Aorta (tissue), 5 donors: ENCODE measurements around the gene CENPP. TPM values are rescaled to one million over a fixed set of nuclear protein-coding genes. Genes with fewer than 3 reads are reported as not detected.

Experiments
- ATAC-seq: fragments of 200-7000 bp; cut with Tn5 transposase; one replicate; pipeline ENCODE4 v1.9.1; 2022; ENCODE audit warnings: moderate library complexity; ENCODE audit not compliant: low FRiP score
- DNase-seq, 2 donors: peaks; one replicate each; pipeline ENCODE4 v3.0.0-alpha.2; 2020
- H3K27ac ChIP-seq, 2 donors: one replicate each; pipeline ENCODE4 v1.5.1; 2013; ENCODE audit warnings: low read length in 2 of 2, mild to moderate bottlenecking in 2 of 2, moderate library complexity in 2 of 2, control low read depth in 1 of 2, inconsistent platforms in 1 of 2, low read depth in 1 of 2
- H3K27me3 ChIP-seq, 2 donors: one replicate each; pipeline ENCODE4 v1.6.1; 2013; ENCODE audit warnings: control low read depth in 1 of 2, low read length in 1 of 2, mild to moderate bottlenecking in 1 of 2, moderate library complexity in 1 of 2; ENCODE audit not compliant: insufficient read depth in 2 of 2, control insufficient read depth in 1 of 2
- H3K36me3 ChIP-seq, 2 donors: one replicate each; pipeline ENCODE4 v1.6.1; 2013; ENCODE audit warnings: control low read depth in 1 of 2, low read length in 1 of 2, mild to moderate bottlenecking in 1 of 2; ENCODE audit not compliant: insufficient read depth in 2 of 2, control insufficient read depth in 1 of 2
- H3K4me1 ChIP-seq, 2 donors: one replicate each; pipeline ENCODE4 v1.6.1; 2013; ENCODE audit warnings: low read length in 2 of 2, control low read depth in 1 of 2, mild to moderate bottlenecking in 1 of 2, moderate library complexity in 1 of 2; ENCODE audit not compliant: insufficient read depth in 2 of 2, control insufficient read depth in 1 of 2
- H3K4me3 ChIP-seq, 2 donors: one replicate each; pipeline ENCODE4 v1.5.1; 2013; ENCODE audit warnings: low read length in 2 of 2, control low read depth in 1 of 2, mild to moderate bottlenecking in 1 of 2
- H3K9me3 ChIP-seq: one replicate; pipeline ENCODE4 v1.6.1; 2013; ENCODE audit warnings: mild to moderate bottlenecking, low read length; ENCODE audit not compliant: control insufficient read depth
- WGBS, 2 donors: extraction: QIAGEN DNeasy Blood & Tissue Kit; methylation state at CpG; one replicate each; pipeline ENCODE4 v1.1.7; 2013; 5-methylcytosine and 5-hydroxymethylcytosine counted together
- intact Hi-C, 2 donors: fragments of 100-400 bp; cut with DNase I; formaldehyde crosslinking; loops; one replicate each; pipeline versions ENCODE4 v1.14.2 to v1.15.0; 2022
- polyA plus RNA-seq, 2 donors: library from polyadenylated mRNA; stranded (reverse); fragments of 200-250 nt; gene quantifications; one replicate each; pipeline ENCODE4 v1.2.3, GENCODE V29; 2013
- total RNA-seq, 2 donors: library from RNA; stranded (reverse); fragmentation: NEBNext Ultra II Directional; extraction: Animal tissue kit (Norgen Biotek cat#: 25700); gene quantifications; one replicate each; pipeline ENCODE4 v1.2.1, GENCODE V29; 2021
- donor health status: healthy with polysubstance abuse.
- donor health status: Bipolar disorder and iron deficiency.
- donor health status: DM: no; HTN: no; CAD: no.
- donor health status: DM: no; HTN: no; CAD: no.
- donor health status: DM: yes; HTN: yes; CAD: no.

Gene CENPP
- total and polyA plus RNA-seq, 4 donors = 0.50 to 11.1 (median 4.3) TPM

DNA sequence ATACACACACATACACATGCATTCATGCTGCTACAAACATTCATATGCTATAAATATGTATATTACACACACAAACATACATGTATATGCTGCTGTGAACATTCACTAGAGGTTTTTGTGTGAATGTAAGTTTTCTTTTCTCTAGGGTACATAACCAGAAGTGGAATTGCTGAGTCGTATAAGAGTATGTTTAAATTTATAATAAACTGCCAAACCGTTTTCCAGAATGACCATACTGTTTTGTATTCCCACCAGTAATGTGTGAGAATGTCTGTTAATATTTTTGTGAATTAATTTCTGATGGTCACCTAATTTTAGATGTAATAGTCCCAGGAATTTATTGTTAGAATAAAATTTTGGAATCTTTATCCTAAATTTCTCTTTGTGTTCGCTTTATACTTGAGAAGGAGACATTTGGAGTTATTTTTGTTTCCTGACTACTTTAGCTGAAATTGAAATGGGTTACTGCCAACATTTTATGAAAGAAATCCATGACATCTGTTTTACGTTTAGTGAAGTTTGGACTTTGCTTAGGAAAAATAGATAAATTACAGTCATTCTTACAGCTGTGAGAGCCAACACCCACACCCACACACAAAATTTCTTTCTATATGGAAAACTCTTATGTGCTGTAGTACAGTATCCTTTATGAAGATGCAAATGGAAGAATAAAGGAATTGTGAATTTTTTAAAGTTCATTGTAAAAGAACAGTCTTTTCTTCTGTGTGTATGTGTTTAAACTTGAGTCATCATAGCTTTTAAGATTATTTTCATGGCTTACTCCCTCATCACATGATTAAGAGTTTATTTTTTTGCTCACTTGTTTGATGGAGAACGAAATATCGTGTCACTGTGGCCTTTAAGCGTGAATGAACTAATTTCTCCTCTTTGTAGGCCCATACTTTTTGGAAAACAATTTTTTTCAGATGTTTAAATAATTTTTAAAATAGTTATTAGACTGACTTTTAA, 24.3 kb downstream of the CENPP start:
- ATAC-seq (peak; percentile 82), DNase-seq (no peak)
- H3K4me3 ChIP-seq = peak overlapping the region in 1 of 2 donors; percentile 34
- H3K27me3 ChIP-seq = no peaks in the 10 kb centered on the region
- peak overlapping the region in 1 of 2 donors; percentile 51 for H3K27ac ChIP-seq
- peaks cover 0 to 2% of the 10 kb centered on the region in 2 donors for H3K4me1 ChIP-seq
- intact Hi-C loops = loop anchor here (5.0 to 10.0 kb wide), 3 partner anchors 32 to 85 kb away; no protein-coding TSS in a partner anchor
- no peaks in the 10 kb centered on the region for H3K9me3 ChIP-seq
- 3 to 7% methylated on average over 7 of the region's 7 CpGs for WGBS, 2 donors
- no peaks in the 10 kb centered on the region for H3K36me3 ChIP-seq

DNA sequence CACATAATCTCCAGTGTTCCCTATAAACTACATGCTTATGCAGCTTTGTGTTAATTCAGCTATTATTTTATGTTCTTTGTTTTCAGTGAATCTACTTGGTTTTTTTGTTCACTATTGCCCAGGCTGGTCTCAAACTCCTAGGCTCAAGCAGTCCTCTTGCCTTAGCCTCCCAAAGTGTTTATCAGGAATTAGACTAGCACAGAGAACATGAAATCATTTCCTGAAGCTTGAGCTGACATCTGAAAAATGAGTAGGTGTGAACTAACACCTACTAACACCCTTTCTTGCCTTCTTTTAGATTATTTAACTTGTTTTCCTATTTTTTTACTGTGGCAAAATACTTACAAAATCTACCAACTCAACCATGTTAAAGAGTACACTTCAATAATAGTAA, 25.0 kb downstream of the CENPP start:
- DNase-seq = no peak

DNA sequence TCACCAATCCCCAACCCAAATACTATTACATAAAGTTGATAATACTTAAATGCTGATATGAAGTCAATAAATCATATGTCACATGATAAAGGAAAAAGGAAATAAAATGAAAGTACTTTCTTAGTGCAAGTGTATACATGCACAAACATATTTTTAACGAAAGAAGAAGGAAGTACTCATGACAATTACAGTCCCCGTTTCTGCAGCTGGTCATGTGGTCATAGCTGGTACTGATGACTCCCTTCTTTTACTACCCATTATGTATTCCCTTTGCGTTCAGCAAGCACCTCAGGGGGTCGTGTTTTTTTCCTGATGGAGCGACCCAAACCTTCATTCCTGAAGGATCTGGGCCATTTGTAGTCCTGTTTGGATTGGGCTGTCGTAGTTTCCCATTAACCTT, 27.3 kb downstream of the CENPP start:
- intact Hi-C loops = loop anchor here in 1 of 2 donors (5.0 kb wide), 1 partner anchor 34 kb away; no protein-coding TSS in a partner anchor
- 81 to 82% methylated on average over 6 of the region's 6 CpGs for WGBS, 2 donors

More for the DNA sequence above, 25.0 kb downstream of the CENPP start:
- Histone ChIP-seq H3K4me3 (no peak overlapping the region), H3K27ac (peak overlapping the region; percentile 51 to 54), H3K36me3 (no peaks in the 10 kb centered on the region), H3K4me1 (peaks cover 0 to 2% of the 10 kb centered on the region in 2 donors), H3K9me3 (no peaks in the 10 kb centered on the region), H3K27me3 (no peaks in the 10 kb centered on the region)
- ATAC-seq = no peak
- intact Hi-C loops = loop anchor here in 1 of 2 donors (5.0 kb wide), 1 partner anchor 37 kb away; no protein-coding TSS in a partner anchor

DNA sequence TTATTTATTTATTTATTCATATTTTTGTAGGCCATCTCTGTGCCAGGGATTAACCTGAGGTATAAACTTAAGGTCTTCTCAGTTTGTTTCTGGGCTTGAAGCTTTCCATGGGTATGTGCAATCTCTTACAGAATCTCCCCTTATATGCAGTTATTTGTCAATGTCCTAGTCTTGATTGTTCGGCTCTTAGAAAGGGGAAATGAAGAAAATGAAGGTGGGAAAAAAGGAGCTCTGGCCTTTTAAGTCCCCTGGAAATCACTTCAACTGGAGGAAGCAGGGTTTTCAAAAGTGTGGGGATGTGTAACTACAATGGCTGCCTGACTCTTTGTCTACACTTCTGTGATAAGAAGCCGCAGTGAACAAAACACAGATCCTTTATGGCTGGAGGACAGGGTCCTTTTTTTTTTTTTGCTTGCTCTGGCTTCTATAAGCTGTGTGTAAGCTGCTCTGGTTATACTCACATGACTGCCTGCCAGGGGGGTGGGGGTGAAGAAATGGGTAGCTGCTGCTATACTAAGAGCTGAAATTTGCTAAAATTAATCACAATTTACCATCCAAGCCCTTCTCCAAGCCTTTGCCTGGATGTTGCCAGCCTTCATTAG, 33.7 kb downstream of the CENPP start:
- no peak overlapping the region for H3K27ac ChIP-seq

More for the DNA sequence above, 27.3 kb downstream of the CENPP start:
- Histone ChIP-seq H3K27me3 (no peaks in the 10 kb centered on the region), H3K27ac (no peak overlapping the region), H3K4me3 (no peak overlapping the region), H3K9me3 (no peaks in the 10 kb centered on the region), H3K36me3 (no peaks in the 10 kb centered on the region), H3K4me1 (no peaks in the 10 kb centered on the region)
- no peak for ATAC-seq
- DNase-seq = no peak

DNA sequence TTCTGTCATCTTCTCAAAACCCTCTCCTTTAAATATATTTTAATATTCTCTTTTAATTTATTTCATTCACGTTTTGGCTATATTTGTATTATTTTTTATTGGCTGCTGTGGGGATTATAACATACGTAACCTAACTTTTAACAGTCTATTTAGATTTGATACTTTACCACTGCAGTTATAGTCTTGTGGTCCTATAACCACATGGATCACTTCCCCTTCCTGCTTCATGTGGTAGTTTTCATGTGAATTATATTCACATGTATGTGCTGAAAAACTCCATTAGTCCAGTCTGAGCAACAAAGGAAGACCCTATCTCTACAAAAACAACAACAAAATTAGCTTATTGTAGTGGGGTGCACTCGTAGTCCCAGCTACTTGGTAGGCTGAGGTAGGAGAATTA, 34.3 kb downstream of the CENPP start:
- Histone ChIP-seq H3K4me3 (no peak overlapping the region), H3K27me3 (no peaks in the 10 kb centered on the region), H3K36me3 (no peaks in the 10 kb centered on the region), H3K9me3 (no peaks in the 10 kb centered on the region), H3K27ac (no peak overlapping the region), H3K4me1 (peaks cover 0 to 4% of the 10 kb centered on the region in 2 donors)
- no peak for ATAC-seq
- 52 to 54% methylated on average over 3 of the region's 3 CpGs for WGBS, 2 donors
- no peak for DNase-seq
- intact Hi-C loops = no loop called here

More for the DNA sequence above, 33.7 kb downstream of the CENPP start:
- Histone ChIP-seq H3K27me3 (no peaks in the 10 kb centered on the region), H3K9me3 (no peaks in the 10 kb centered on the region), H3K36me3 (no peaks in the 10 kb centered on the region), H3K4me1 (peaks cover 0 to 4% of the 10 kb centered on the region in 2 donors), H3K4me3 (no peak overlapping the region)
- intact Hi-C loops = no loop called here
- 21 to 24% methylated on average over 2 of the region's 2 CpGs for WGBS, 2 donors
- DNase-seq (no peak), ATAC-seq (no peak)

DNA sequence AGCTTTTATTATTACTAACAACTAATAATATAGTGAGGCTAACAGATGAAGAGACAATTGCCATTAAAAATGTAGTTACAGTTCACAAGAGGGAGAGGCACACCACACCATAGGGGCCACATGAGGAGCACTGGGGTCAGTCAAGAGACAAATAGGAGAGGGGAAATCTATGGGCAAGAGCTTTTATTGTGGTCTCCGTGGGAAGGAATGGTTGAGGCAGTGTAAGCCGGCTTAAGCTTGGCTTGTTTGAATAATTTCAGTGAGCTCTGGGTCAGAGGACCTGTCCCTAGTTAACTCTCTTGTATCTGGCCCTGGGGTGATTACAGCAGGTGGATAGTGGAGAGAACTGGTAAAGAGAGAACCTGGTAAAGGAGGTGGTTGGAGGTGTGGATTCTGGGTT, 43.3 kb downstream of the CENPP start:
- 51 to 69% methylated on average over 2 of the region's 2 CpGs for WGBS, 2 donors
- Histone ChIP-seq H3K36me3 (no peaks in the 10 kb centered on the region), H3K4me1 (no peaks in the 10 kb centered on the region), H3K9me3 (no peaks in the 10 kb centered on the region), H3K4me3 (no peak overlapping the region), H3K27me3 (no peaks in the 10 kb centered on the region), H3K27ac (no peak overlapping the region)
- intact Hi-C loops = no loop called here
- no peak for DNase-seq
- ATAC-seq = no peak

DNA sequence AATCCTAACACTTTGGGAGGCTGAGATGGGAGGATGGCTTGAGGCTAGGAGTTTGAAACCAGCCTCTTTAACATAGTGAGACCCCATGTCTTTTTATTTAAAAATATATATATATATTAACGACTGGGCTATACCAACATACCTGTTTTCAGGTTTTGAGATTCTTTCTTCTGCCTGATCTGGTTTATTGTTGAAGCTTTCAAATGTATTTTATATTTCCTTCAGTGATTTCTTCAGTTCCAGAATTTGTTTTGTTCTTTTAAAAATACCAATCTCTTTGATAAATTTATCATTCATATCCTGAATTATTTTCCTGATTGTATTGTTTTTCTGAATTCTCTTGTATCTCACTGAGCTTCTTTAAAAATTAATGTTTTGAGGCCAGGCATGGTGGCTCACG, 47.4 kb downstream of the CENPP start:
- Histone ChIP-seq H3K4me3 (no peak overlapping the region), H3K4me1 (peaks cover 0 to 3% of the 10 kb centered on the region in 2 donors), H3K36me3 (no peaks in the 10 kb centered on the region), H3K9me3 (no peaks in the 10 kb centered on the region), H3K27ac (no peak overlapping the region), H3K27me3 (no peaks in the 10 kb centered on the region)
- 98% methylated on average over 2 of the region's 2 CpGs for WGBS, 2 donors
- intact Hi-C loops = no loop called here
- ATAC-seq (no peak), DNase-seq (no peak)

DNA sequence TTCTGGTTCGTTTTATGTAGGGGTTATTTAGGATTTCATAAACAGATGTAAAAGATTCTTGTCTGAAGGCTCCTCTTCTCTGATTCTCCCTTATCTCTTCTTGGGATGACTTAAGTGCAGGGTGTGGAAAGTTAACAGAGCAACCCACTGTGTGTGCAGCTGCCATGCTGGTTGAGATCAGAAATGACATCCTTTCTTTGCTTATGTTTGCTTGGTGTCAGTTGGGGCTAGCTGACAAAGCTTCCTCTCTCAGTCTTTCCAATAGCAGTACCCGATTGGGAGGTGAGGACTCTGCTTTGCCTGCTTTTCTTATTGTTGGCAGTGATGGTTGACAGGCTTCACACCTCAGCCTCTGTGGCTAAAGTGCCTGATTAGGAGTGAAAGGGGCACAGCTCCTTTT, 52.1 kb downstream of the CENPP start:
- H3K9me3 ChIP-seq = no peaks in the 10 kb centered on the region
- DNase-seq (no peak), ATAC-seq (no peak)
- intact Hi-C loops = no loop called here
- no peaks in the 10 kb centered on the region for H3K36me3 ChIP-seq
- no peaks in the 10 kb centered on the region for H3K27me3 ChIP-seq
- H3K27ac ChIP-seq = no peak overlapping the region
- H3K4me3 ChIP-seq = no peak overlapping the region
- WGBS, 2 donors = 37 to 44% methylated on average over 2 of the region's 2 CpGs
- peaks cover 0 to 3% of the 10 kb centered on the region in 2 donors for H3K4me1 ChIP-seq
